Activated CD8-positive, alpha-beta T cell treated with anti-CD3 and anti-CD28 coated beads for 36 hours (primary cell): ENCODE data around the gene TMEM43. TPM values are rescaled to one million over a fixed set of nuclear protein-coding genes. Genes with fewer than 3 reads are reported as not detected.

ENCODE experiments used
- ATAC-seq: fragments of 200-7000 bp; cut with Tn5 transposase; one replicate; pipeline ENCODE4 v1.10.0; 2021; ENCODE audit warnings: mild to moderate bottlenecking, moderate library complexity
- CTCF ChIA-PET: fragments of 350-600 bp; sonication (Branson Sonifier 250); formaldehyde crosslinking; loops from one replicate; lab custom pipeline; 2021; ENCODE audit warnings: antibody characterized with exemption; lab: Charles Lee
- POLR2A ChIA-PET: fragments of 350-600 bp; sonication (Branson Sonifier 250); formaldehyde crosslinking; loops from one replicate; lab custom pipeline; 2021; ENCODE audit warnings: antibody characterized with exemption; lab: Charles Lee
- DNase-seq: peaks from one replicate; pipeline ENCODE4 v3.0.0-alpha.2; 2020
- H3K27ac Mint-ChIP-seq: one replicate; pipeline ENCODE4 v1.8.0; 2021; ENCODE audit warnings: mild to moderate bottlenecking, mixed read lengths
- H3K27me3 Mint-ChIP-seq: one replicate; pipeline ENCODE4 v1.8.0; 2021; ENCODE audit warnings: mixed read lengths
- H3K36me3 Mint-ChIP-seq: one replicate; pipeline ENCODE4 v1.8.0; 2021; ENCODE audit warnings: low read depth, mixed read lengths
- H3K4me1 Mint-ChIP-seq: one replicate; pipeline ENCODE4 v1.8.0; 2021; ENCODE audit warnings: low read depth, mixed read lengths
- H3K4me3 Mint-ChIP-seq: one replicate; pipeline ENCODE4 v1.8.0; 2021; ENCODE audit warnings: mild to moderate bottlenecking, moderate library complexity, mixed read lengths
- H3K9me3 Mint-ChIP-seq: one replicate; pipeline ENCODE4 v1.8.0; 2021; ENCODE audit warnings: mixed read lengths
- CTCF ChIP-seq: fragments of 200-600 bp; IDR thresholded peaks from one replicate; pipeline ENCODE4 v1.8.0; 2022; ENCODE audit warnings: antibody characterized with exemption, mild to moderate bottlenecking
- intact Hi-C: fragments of 100-400 bp; cut with micrococcal nuclease; formaldehyde crosslinking; loops from one replicate; pipeline ENCODE4 v1.10.0; 2022
- total RNA-seq, 2 experiments: library from RNA; stranded (reverse); gene quantifications; one replicate each; pipeline ENCODE4 v1.2.3, GENCODE V29; 2021

The TMEM43 gene
- total RNA-seq, 2 experiments from 2014 or later, result 19.7 to 20.2 TPM

- ChIA-PET CTCF (no interaction called here), POLR2A (no interaction called here)
- ATAC-seq (no peak), DNase-seq (no peak)
- Mint-ChIP-seq H3K4me1 (peaks cover 3% of the 10 kb centered on the region), H3K36me3 (peaks cover 79% of the 10 kb centered on the region), H3K27ac (no peak overlapping the region), H3K27me3 (no peaks in the 10 kb centered on the region), H3K4me3 (no peak overlapping the region), H3K9me3 (peaks cover 17% of the 10 kb centered on the region)
- intact Hi-C loops, result no loop called here
- no peak for TF ChIP-seq CTCF
These were observed 37.3 kb downstream of the TMEM43 start for GRCh38 chr3:14162178-14162577.

GRCh38 chr3:14166877-14167603 lies 42.2 kb downstream of the TMEM43 start:
- Mint-ChIP-seq H3K9me3 (peaks cover 8% of the 10 kb centered on the region), H3K4me3 (no peak overlapping the region), H3K27me3 (no peaks in the 10 kb centered on the region), H3K27ac (no peak overlapping the region), H3K4me1 (peaks cover 14% of the 10 kb centered on the region), H3K36me3 (peaks cover 78% of the 10 kb centered on the region)
- DNase-seq, result no peak
- no peak for TF ChIP-seq CTCF
- ChIA-PET CTCF (interaction anchor here (0.9 to 1.3 kb wide), 3 partner anchors 12 to 72 kb away, joined by 3 read pairs; partner anchors contain the start of genes LSM3 and XPC), POLR2A (interaction anchor here (0.9 to 1.9 kb wide), 4 partner anchors 22 to 42 kb away, joined by 3 to 6 read pairs (median 4); partner anchors contain the start of gene TMEM43)
- intact Hi-C loops, result no loop called here
- ATAC-seq, result no peak

- CTCF ChIA-PET, result interaction anchor here (1.0 to 1.5 kb wide), 3 partner anchors 17 to 273 kb away, joined by 3 to 4 read pairs (median 3); no protein-coding TSS in a partner anchor
- Mint-ChIP-seq H3K4me3 (no peak overlapping the region), H3K9me3 (no peaks in the 10 kb centered on the region), H3K4me1 (peaks cover 28% of the 10 kb centered on the region), H3K27me3 (no peaks in the 10 kb centered on the region), H3K36me3 (peaks cover 62% of the 10 kb centered on the region), H3K27ac (no peak overlapping the region)
- ATAC-seq (no peak), DNase-seq (no peak)
- POLR2A ChIA-PET, result no interaction called here
- TF ChIP-seq CTCF, result no peak
- intact Hi-C loops, result no loop called here
These were observed 44.6 kb downstream of the TMEM43 start for GRCh38 chr3:14169435-14169834.

GRCh38 chr3:14169871-14170270 lies 45.0 kb downstream of the TMEM43 start:
- no peak for TF ChIP-seq CTCF
- Mint-ChIP-seq H3K4me1 (peaks cover 31% of the 10 kb centered on the region), H3K4me3 (no peak overlapping the region), H3K9me3 (no peaks in the 10 kb centered on the region), H3K36me3 (peaks cover 57% of the 10 kb centered on the region), H3K27ac (no peak overlapping the region), H3K27me3 (no peaks in the 10 kb centered on the region)
- CTCF ChIA-PET, result interaction anchor here (1.0 to 1.4 kb wide), 3 partner anchors 11 to 33 kb away, joined by 3 read pairs; no protein-coding TSS in a partner anchor
- DNase-seq (no peak), ATAC-seq (no peak)
- POLR2A ChIA-PET, result interaction anchor here (1.0 kb wide), 1 partner anchor 9 kb away, joined by 3 read pairs; the partner anchor contains the start of gene LSM3
- intact Hi-C loops, result no loop called here
